GM20000 (cell line): Measurements from ENCODE around the gene ATP11A.

Source experiments
- DNase-seq: peaks from one replicate; pipeline ENCODE4 v3.0.0; 2012; ENCODE audit warnings: low spot score
- TF ChIP-seq, protein P1 (sequence below): IDR thresholded peaks from 2 replicates; pipeline ENCODE4 v1.5.1; 2012; ENCODE audit warnings: mild to moderate bottlenecking, control low read depth; ENCODE audit errors: extremely low read depth, missing control alignments

ATP11A gene

DNA sequence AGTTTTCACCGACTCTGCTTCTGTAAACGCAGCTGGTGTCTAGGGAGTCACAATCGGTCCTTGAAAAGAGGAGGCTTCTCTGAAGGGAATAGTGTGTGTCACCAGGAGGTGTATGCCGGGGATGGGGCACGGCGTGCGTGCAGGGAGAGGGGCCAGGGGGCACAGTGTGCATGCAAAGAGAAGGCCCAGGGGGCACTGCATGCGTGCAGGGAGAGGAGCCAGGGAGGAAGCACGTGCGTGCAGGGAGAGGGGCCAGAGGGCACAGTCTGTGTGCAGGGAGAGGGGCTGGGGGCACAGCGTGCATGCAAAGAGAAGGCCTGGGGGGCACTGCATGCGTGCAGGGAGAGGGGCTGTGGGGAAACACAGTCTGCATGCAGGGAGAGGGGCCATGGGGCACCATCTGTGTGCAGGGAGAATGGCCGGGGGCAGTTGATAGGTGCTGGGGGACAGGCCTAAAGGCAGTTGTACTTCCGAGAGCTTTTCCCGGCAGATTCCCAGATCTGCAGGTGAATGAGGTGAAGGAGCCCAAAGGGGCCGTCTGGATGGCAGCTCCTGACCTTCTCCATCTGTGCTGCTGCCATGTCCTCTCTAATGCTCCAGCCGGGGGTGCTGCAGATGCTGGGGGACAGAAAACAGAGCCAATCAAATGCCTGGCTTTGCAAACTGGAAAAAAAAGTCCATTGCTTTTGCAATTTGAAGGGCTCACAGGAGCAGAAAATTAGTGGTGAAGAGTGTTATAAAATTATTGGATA is 36.4 kb downstream of the ATP11A start:
- TF ChIP-seq, protein P1, sequence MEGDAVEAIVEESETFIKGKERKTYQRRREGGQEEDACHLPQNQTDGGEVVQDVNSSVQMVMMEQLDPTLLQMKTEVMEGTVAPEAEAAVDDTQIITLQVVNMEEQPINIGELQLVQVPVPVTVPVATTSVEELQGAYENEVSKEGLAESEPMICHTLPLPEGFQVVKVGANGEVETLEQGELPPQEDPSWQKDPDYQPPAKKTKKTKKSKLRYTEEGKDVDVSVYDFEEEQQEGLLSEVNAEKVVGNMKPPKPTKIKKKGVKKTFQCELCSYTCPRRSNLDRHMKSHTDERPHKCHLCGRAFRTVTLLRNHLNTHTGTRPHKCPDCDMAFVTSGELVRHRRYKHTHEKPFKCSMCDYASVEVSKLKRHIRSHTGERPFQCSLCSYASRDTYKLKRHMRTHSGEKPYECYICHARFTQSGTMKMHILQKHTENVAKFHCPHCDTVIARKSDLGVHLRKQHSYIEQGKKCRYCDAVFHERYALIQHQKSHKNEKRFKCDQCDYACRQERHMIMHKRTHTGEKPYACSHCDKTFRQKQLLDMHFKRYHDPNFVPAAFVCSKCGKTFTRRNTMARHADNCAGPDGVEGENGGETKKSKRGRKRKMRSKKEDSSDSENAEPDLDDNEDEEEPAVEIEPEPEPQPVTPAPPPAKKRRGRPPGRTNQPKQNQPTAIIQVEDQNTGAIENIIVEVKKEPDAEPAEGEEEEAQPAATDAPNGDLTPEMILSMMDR, result no peak

DNA sequence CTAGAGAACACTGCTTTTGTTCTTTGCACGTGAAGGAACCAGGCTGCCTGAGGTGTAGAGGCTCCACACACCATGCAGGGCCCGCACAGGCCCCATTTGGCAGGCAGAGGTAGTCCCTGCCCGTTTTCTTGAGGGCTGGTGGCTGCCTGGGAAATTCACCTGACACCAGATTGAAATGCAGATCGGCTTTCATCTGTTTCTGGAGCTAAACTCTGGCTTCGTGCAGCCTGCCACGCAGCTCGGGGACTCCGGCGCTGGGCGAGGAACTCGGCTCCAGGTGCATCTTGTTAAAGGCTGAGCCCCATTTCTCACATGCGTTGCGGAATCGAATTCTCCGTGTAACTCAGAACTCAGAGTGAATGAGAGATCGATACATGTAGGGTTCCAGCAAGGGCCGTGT is 37.7 kb downstream of the ATP11A start:
- DNase-seq, result no peak
- TF ChIP-seq, protein P1, result no peak

More for the DNA sequence above, 36.4 kb downstream of the ATP11A start:
- no peak for DNase-seq

DNA sequence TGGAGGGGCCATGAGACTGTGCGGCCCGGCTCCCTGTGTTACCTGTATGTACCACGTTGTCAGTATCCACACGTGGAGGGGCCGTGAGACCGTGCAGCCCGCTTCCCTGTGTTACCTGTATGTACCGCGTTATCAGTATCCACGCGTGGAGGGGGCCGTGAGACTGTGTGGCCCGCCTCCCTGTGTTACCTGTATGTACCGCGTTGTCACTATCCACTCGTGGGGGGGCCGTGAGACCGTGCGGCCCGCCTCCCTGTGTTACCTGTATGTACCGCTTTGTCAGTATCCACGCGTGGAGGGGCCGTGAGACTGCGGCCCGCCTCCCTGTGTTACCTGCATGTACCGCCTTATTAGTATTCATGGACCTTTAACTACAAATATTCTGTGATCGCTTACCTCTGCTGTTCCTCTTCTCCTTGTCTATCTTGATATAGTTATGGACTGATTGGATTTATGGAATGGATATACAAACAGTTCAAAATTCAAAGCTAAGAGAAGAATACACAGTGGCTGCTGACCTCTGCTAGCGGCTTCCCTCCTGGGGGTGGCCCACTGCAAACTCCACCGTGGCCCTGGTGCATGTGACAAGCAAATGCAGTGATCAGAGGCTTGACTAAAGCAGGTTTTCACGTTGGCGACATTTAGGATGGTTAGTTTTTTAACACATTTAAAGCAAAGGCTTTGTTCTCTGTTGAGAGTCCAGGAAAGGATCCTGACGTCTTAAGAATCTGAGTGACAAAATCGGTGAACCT is 38.7 kb downstream of the ATP11A start:
- TF ChIP-seq, protein P1, result no peak
- no peak for DNase-seq

DNA sequence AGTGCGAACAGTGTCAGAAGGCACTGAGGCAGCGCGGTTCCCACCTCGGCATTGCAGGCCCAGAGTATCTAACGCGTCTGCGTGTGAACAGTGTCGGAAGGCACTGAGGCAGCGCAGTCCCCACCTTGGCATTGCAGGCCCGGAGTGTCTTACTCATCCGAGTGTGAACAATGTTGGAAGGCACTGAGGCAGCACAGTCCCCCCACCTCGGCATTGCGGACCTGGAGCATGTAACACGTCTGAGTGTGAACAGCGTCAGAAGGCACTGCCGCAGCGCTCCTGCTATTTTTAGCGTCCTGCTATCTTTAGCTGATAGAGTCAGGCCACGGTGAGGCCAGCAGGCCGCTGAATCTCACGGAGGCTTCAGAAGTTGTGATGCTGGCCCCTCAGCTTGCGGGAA is 39.6 kb downstream of the ATP11A start:
- TF ChIP-seq, protein P1, result no peak

DNA sequence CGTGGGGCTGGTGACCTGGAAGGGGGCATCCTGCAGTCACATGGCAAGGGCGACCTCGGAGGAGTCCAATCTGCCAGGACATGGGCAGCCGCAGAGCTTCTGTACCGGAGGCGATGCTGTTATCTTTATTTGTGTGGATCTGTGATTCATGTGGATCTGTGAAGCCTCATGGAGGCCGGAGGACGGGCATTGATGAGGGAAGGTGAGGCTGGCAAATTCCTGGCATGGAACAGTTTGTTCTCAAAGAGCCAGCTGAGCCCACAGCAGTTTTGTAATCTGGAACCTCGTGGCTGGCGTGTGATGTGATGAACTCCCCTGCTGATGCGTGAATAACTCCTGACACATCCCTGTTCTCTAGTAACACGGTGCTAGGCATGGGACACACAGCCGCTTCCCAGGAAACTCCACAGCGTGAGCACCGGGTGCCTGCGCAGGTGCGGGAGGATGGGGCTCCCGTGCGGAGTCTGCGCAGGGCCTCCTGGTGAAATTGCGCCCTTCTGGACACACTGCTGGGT is 40.4 kb downstream of the ATP11A start:
- TF ChIP-seq, protein P1, result no peak
- no peak for DNase-seq

More for the DNA sequence above, 39.6 kb downstream of the ATP11A start:
- no peak for DNase-seq

DNA sequence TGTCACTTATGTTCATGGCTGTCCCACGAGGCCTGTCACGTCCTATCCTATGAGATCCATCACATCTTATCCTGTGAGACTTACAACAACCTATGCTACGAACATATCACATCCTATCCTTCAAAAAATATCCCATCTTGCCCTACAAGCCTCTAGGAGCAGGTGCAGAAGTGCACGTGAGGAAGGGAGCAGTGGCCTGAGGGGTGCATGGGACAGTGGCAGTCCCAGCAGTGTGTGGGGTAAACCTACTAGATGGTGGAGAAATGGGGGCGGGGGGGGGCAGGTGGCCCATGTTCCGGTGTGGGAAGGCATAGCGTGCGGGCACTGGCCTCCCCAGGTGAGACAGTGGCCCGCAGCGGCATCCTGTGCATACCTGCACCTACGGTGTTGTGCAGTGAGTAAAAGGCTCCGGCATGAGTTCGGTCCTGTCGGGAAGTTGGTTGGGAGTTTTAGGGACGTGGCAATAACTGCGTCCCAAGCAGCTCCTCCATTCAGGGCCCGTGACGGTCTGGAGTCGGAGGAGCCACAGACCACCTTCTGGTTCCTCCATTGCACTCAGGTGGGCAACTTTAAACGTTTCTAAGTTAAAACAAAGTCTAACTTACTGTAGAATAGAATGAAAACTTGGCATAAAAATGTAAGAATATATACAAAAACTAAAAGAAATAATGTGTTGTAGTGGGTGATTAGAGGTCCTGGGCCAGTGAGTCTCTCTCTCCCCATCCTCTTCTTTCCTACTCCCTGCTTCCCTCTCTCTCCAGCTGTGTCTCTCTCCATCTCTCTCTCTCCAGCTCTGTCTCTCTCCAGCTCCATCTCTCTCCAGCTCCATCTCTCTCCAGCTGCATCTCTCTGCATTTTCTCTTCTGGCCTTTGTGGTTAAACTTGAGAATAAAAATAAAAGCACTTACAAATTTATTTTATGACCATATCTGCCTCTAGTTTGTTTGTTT is 42.1 kb downstream of the ATP11A start:
- no peak for DNase-seq
- TF ChIP-seq, protein P1, result no peak

DNA sequence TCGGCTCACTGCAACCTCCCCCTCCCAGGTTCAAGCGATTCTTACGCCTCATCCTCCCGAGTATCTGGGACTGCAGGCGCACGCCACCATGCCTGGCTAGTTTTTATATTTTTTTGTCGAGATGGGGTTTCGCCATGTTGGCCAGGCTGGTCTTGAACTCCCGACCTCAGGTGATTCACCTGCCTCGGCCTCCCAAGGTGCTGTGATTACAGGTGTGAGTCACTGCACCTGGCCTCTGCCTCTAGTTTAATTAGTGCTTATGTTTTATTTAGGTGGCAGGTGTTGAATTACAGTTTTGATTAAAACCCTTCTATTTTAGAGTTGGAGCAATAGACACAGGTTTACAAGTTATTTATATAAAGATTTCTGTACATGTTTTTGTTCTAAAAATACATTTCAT is 42.8 kb downstream of the ATP11A start:
- TF ChIP-seq, protein P1, result no peak
- DNase-seq, result no peak
